Parathyroid adenoma (tissue), 2 donors: ENCODE results near the gene CALCR.
"Not testable (repeated sequence)": the region's sequence is repeated elsewhere in the genome, so short reads cannot be mapped to it uniquely, and the experiment has no call there.

ENCODE experiments used
- H2AFZ ChIP-seq: fragments of 300-600 bp; sonication (generic); one replicate; pipeline ENCODE4 v1.7.0; 2017; ENCODE audit warnings: antibody characterized with exemption, mild to moderate bottlenecking
- H3K27ac ChIP-seq: fragments of 300-600 bp; sonication (generic); one replicate; pipeline ENCODE4 v1.7.0; 2017
- H3K27me3 ChIP-seq: fragments of 300-600 bp; sonication (generic); one replicate; pipeline ENCODE4 v1.7.0; 2017; ENCODE audit warnings: low read length; ENCODE audit not compliant: control insufficient read depth, insufficient read depth
- H3K36me3 ChIP-seq: fragments of 300-600 bp; sonication (generic); one replicate; pipeline ENCODE4 v1.7.0; 2017; ENCODE audit warnings: low read length; ENCODE audit not compliant: control insufficient read depth, insufficient read depth
- H3K4me1 ChIP-seq: fragments of 300-600 bp; sonication (generic); one replicate; pipeline ENCODE4 v1.7.0; 2017; ENCODE audit warnings: control low read depth
- H3K4me2 ChIP-seq: fragments of 300-600 bp; sonication (generic); one replicate; pipeline ENCODE4 v1.7.0; 2017; ENCODE audit warnings: low read length
- H3K4me3 ChIP-seq: fragments of 300-600 bp; sonication (generic); one replicate; pipeline ENCODE4 v1.7.0; 2017; ENCODE audit warnings: low read depth, low read length
- H3K79me2 ChIP-seq: fragments of 300-600 bp; sonication (generic); one replicate; pipeline ENCODE4 v1.7.0; 2017; ENCODE audit warnings: control low read depth
- H3K9ac ChIP-seq: fragments of 300-600 bp; sonication (generic); one replicate; pipeline ENCODE4 v1.7.0; 2017; ENCODE audit warnings: mild to moderate bottlenecking
- H3K9me3 ChIP-seq: fragments of 300-600 bp; sonication (generic); one replicate; pipeline ENCODE4 v1.7.0; 2017; ENCODE audit warnings: low read length; ENCODE audit not compliant: control insufficient read depth
- TF ChIP-seq, protein P1 (sequence below): fragments of 300-600 bp; sonication (generic); IDR thresholded peaks from one replicate; pipeline ENCODE4 v1.7.0; 2017; ENCODE audit warnings: antibody characterized with exemption, mild to moderate bottlenecking
- donor health status: primary hyperparathyroidism.

CALCR gene

GRCh38 chr7:93515144-93515543 lies 59.4 kb downstream of the CALCR start:
- H3K27ac ChIP-seq = no peak overlapping the region
- TF ChIP-seq, protein P1, sequence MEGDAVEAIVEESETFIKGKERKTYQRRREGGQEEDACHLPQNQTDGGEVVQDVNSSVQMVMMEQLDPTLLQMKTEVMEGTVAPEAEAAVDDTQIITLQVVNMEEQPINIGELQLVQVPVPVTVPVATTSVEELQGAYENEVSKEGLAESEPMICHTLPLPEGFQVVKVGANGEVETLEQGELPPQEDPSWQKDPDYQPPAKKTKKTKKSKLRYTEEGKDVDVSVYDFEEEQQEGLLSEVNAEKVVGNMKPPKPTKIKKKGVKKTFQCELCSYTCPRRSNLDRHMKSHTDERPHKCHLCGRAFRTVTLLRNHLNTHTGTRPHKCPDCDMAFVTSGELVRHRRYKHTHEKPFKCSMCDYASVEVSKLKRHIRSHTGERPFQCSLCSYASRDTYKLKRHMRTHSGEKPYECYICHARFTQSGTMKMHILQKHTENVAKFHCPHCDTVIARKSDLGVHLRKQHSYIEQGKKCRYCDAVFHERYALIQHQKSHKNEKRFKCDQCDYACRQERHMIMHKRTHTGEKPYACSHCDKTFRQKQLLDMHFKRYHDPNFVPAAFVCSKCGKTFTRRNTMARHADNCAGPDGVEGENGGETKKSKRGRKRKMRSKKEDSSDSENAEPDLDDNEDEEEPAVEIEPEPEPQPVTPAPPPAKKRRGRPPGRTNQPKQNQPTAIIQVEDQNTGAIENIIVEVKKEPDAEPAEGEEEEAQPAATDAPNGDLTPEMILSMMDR = no peak

GRCh38 chr7:93509303-93509702 lies 65.2 kb downstream of the CALCR start:
- TF ChIP-seq, protein P1 = no peak
- H3K4me3 ChIP-seq = no peak overlapping the region
- no peak overlapping the region for H3K4me2 ChIP-seq
- no peak overlapping the region for H2AFZ ChIP-seq
- H3K79me2 ChIP-seq = no peaks in the 10 kb centered on the region
- H3K36me3 ChIP-seq = no peaks in the 10 kb centered on the region
- H3K27ac ChIP-seq = no peak overlapping the region
- H3K4me1 ChIP-seq = no peaks in the 10 kb centered on the region
- H3K9me3 ChIP-seq = no peaks in the 10 kb centered on the region
- no peaks in the 10 kb centered on the region for H3K27me3 ChIP-seq
- no peak overlapping the region for H3K9ac ChIP-seq

More at GRCh38 chr7:93515144-93515543, 59.4 kb downstream of the CALCR start:
- H2AFZ ChIP-seq = no peak overlapping the region
- no peak overlapping the region for H3K4me3 ChIP-seq
- H3K27me3 ChIP-seq = no peaks in the 10 kb centered on the region
- no peaks in the 10 kb centered on the region for H3K36me3 ChIP-seq
- no peaks in the 10 kb centered on the region for H3K79me2 ChIP-seq
- no peaks in the 10 kb centered on the region for H3K4me1 ChIP-seq
- H3K4me2 ChIP-seq = no peak overlapping the region
- no peaks in the 10 kb centered on the region for H3K9me3 ChIP-seq
- no peak overlapping the region for H3K9ac ChIP-seq

DNA sequence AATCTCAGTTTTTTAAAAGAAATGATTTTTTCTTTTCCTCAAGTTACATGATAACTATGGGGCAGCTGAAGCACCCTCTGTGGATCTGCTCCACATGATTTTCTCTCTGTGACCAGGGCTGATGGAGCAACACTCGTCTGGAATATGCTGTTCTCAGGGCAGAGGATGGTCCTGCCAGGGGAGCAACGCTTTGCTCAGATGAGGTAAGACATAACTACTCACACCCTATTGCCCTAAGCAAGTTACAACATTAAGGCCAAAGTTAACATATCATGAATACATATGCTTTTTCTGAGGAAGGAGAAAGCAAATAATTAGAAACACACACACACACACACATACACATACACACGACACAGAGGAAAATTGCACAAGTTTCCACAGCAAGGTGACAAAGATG lies 71.4 kb downstream of the CALCR start:
- Histone ChIP-seq H3K36me3 (no peaks in the 10 kb centered on the region), H3K9ac (no peak overlapping the region), H3K9me3 (no peaks in the 10 kb centered on the region), H3K4me1 (no peaks in the 10 kb centered on the region), H3K4me3 (no peak overlapping the region), H3K27ac (no peak overlapping the region), H2AFZ (no peak overlapping the region), H3K79me2 (no peaks in the 10 kb centered on the region), H3K27me3 (no peaks in the 10 kb centered on the region), H3K4me2 (no peak overlapping the region)
- TF ChIP-seq, protein P1 = no peak

GRCh38 chr7:93491860-93492259 lies 82.7 kb downstream of the CALCR start:
- H3K9ac ChIP-seq, H3K79me2 ChIP-seq, H3K36me3 ChIP-seq, H2AFZ ChIP-seq, H3K4me3 ChIP-seq, H3K27me3 ChIP-seq, H3K27ac ChIP-seq, H3K4me1 ChIP-seq, H3K4me2 ChIP-seq, H3K9me3 ChIP-seq: not testable (repeated sequence)

DNA sequence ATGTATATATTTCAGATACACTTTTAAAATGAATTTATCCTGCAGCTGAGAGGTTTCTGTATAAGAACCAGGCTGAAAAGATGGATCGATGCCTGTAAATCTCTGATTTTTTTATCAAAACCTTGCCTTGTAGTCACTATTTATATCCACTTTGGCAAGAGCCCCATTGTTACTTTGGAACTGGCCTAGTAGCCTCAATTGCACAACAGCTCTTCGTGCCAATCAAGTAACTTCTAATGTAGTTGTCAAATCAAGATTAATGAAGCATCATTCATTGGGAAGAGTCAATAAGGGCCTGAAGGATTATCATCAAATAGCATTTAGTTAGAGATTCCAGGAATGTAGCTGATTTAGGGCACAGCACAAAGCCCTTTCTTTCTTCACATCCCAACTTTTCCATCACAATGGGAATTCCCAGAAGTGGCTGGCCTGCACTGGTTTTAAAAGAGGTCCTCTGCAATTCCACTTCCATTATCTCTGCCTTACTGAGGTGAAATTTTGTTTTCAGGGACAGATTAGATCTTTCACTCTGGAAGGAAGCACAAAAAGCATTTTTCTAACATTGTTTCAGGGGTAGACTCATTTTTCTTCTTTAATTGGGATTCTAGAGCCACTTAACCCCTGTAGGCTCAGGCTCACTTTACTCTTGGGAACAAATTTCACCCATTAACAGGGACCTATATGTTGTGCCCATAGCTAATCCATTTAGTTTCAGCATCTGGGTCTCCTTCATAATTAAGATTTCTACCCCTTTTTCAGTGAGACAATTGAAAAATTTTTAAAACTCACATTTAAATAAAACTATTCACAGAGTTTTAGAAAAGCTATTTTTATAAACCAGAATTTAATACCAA lies 97.8 kb downstream of the CALCR start:
- H3K4me2 ChIP-seq = no peak overlapping the region
- H2AFZ ChIP-seq = no peak overlapping the region
- H3K4me3 ChIP-seq = no peak overlapping the region
- H3K9me3 ChIP-seq = no peaks in the 10 kb centered on the region
- H3K79me2 ChIP-seq = no peaks in the 10 kb centered on the region
- no peaks in the 10 kb centered on the region for H3K36me3 ChIP-seq
- H3K4me1 ChIP-seq = no peaks in the 10 kb centered on the region
- no peak overlapping the region for H3K9ac ChIP-seq
- H3K27ac ChIP-seq = no peak overlapping the region
- H3K27me3 ChIP-seq = no peaks in the 10 kb centered on the region
- TF ChIP-seq, protein P1 = no peak
